Measurements from ENCODE around the gene PTPN4.
"Not testable (repeated sequence)": the region's sequence is repeated elsewhere in the genome, so short reads cannot be mapped to it uniquely, and the experiment has no call there.

GRCh38 chr2:119996896-119997891 lies 237.5 kb downstream of the PTPN4 start:
- TF ChIP-seq CTCF (conservative IDR thresholded peaks at IDR 0.05); ZFX (IDR thresholded peaks at IDR 0.05): not testable (repeated sequence)
